ENCODE data around the gene NDFIP1. TPM values are rescaled to one million over a fixed set of nuclear protein-coding genes. Genes with fewer than 3 reads are reported as not detected.

NDFIP1 gene
- total RNA-seq, 1 donor from 2014 or later = 16.8 TPM

DNA sequence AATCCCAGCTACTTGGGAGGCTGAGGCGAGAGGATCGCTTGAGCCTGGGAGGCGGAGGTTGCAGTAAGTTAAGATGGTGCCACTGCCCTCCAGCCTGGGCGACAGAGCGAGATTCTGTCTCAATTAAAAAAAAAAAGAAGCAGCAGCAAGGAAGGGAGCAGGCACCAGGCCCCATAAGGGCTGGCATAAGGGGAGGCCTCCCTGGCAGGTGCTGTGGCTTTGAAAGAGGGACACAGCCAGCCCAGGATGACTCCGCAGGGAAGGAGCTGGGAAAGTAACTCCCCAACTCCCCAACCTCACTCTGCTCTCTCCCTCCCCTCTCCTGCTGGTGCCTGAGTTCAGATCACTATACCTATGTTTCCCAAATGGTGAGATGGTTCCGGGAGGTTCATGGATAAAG is 70.1 kb downstream of the NDFIP1 start:
- Histone ChIP-seq H3K36me3 (ENCODE audit: control insufficient read depth, insufficient read depth, low read length) (no peaks in the 10 kb centered on the region), H3K4me3 (ENCODE audit: low read depth, low read length) (no peak overlapping the region), H3K27me3 (ENCODE audit: control insufficient read depth, insufficient read depth, low read length) (peaks cover 2% of the 10 kb centered on the region)
- FAIRE-seq (no peak), DNase-seq (ENCODE audit: low read depth) (no peak)
- TF ChIP-seq, protein P1, sequence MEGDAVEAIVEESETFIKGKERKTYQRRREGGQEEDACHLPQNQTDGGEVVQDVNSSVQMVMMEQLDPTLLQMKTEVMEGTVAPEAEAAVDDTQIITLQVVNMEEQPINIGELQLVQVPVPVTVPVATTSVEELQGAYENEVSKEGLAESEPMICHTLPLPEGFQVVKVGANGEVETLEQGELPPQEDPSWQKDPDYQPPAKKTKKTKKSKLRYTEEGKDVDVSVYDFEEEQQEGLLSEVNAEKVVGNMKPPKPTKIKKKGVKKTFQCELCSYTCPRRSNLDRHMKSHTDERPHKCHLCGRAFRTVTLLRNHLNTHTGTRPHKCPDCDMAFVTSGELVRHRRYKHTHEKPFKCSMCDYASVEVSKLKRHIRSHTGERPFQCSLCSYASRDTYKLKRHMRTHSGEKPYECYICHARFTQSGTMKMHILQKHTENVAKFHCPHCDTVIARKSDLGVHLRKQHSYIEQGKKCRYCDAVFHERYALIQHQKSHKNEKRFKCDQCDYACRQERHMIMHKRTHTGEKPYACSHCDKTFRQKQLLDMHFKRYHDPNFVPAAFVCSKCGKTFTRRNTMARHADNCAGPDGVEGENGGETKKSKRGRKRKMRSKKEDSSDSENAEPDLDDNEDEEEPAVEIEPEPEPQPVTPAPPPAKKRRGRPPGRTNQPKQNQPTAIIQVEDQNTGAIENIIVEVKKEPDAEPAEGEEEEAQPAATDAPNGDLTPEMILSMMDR (IDR thresholded peaks at IDR 0.05; ENCODE audit: insufficient read depth, low read length, severe bottlenecking) = no peak

- TF ChIP-seq, protein P1 (IDR thresholded peaks at IDR 0.05; ENCODE audit: insufficient read depth, low read length, severe bottlenecking) = no peak
- peak; percentile 70 for FAIRE-seq
- Histone ChIP-seq H3K27me3 (ENCODE audit: control insufficient read depth, insufficient read depth, low read length) (peaks cover 2% of the 10 kb centered on the region), H3K4me3 (ENCODE audit: low read depth, low read length) (no peak overlapping the region), H3K36me3 (ENCODE audit: control insufficient read depth, insufficient read depth, low read length) (no peaks in the 10 kb centered on the region)
- no peak for DNase-seq (ENCODE audit: low read depth)
Measured at GRCh38 chr5:142179776-142180387, 71.3 kb downstream of the NDFIP1 start.

- DNase-seq (ENCODE audit: low read depth) = no peak
- TF ChIP-seq, protein P1 (IDR thresholded peaks at IDR 0.05; ENCODE audit: insufficient read depth, low read length, severe bottlenecking) = no peak
Measured at GRCh38 chr5:142181096-142181495, 72.5 kb downstream of the NDFIP1 start.

GRCh38 chr5:142181547-142182163 is 73.1 kb downstream of the NDFIP1 start:
- no peaks in the 10 kb centered on the region for H3K36me3 ChIP-seq (ENCODE audit: control insufficient read depth, insufficient read depth, low read length)
- no peak overlapping the region for H3K4me3 ChIP-seq (ENCODE audit: low read depth, low read length)
- H3K27me3 ChIP-seq (ENCODE audit: control insufficient read depth, insufficient read depth, low read length) = peaks cover 2% of the 10 kb centered on the region
- TF ChIP-seq, protein P1 (IDR thresholded peaks at IDR 0.05; ENCODE audit: insufficient read depth, low read length, severe bottlenecking) = no peak
- no peak for DNase-seq (ENCODE audit: low read depth)
- FAIRE-seq = no peak

More at GRCh38 chr5:142181096-142181495, 72.5 kb downstream of the NDFIP1 start:
- H3K27me3 ChIP-seq (ENCODE audit: control insufficient read depth, insufficient read depth, low read length) = peaks cover 2% of the 10 kb centered on the region
- H3K4me3 ChIP-seq (ENCODE audit: low read depth, low read length) = no peak overlapping the region
- H3K36me3 ChIP-seq (ENCODE audit: control insufficient read depth, insufficient read depth, low read length) = no peaks in the 10 kb centered on the region
- no peak for FAIRE-seq

DNA sequence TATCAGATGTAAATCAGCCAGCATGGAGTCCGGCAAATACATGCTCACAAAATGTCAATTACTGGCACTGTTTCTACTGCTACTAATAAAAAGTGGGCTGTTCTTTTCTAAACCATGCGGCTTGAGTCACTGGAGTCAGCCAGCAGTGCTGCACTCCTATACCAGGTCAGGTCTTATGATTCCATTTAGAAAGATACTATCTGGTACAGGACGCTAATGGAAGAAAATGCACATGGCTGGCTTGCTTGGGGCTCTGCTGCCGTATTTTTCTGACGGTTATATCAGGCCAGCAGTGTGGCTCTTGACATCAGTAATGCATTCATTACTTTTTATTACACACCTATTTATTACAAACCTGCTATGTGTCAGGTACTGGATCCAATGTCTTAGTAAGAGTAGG is 74.3 kb downstream of the NDFIP1 start:
- FAIRE-seq (no peak), DNase-seq (ENCODE audit: low read depth) (no peak)
- TF ChIP-seq, protein P1 (IDR thresholded peaks at IDR 0.05; ENCODE audit: insufficient read depth, low read length, severe bottlenecking) = no peak
- Histone ChIP-seq H3K27me3 (ENCODE audit: control insufficient read depth, insufficient read depth, low read length) (no peaks in the 10 kb centered on the region), H3K4me3 (ENCODE audit: low read depth, low read length) (no peak overlapping the region), H3K36me3 (ENCODE audit: control insufficient read depth, insufficient read depth, low read length) (no peaks in the 10 kb centered on the region)

Data from bronchial epithelial cell (primary cell).